ENCODE results near the gene MSTN. TPM values are rescaled to one million over a fixed set of nuclear protein-coding genes. Genes with fewer than 3 reads are reported as not detected.

MSTN gene
- total and polyA plus RNA-seq, 2 experiments from 2014 or later = 0.21 TPM; not detected in 1

DNA sequence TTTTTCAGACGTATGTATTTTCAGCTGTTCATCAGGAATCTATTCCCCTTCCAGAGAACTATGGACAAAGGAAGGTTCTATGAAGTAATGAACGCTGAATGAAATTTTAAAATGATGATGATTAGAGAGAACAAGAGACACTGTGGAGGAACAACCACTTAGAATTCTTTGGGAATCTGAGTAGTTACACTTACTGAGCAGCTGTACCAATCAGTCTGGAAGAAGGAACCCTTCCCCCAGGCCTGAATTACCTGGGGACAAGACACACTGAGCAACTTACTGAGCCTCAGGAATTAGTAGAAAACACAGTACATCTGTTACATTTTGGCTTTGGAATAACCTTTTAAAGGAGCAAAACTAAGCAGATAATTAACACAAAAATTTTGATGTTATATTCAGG, 1.9 kb downstream of the MSTN start (continued):
- TF ChIP-seq, protein P1, sequence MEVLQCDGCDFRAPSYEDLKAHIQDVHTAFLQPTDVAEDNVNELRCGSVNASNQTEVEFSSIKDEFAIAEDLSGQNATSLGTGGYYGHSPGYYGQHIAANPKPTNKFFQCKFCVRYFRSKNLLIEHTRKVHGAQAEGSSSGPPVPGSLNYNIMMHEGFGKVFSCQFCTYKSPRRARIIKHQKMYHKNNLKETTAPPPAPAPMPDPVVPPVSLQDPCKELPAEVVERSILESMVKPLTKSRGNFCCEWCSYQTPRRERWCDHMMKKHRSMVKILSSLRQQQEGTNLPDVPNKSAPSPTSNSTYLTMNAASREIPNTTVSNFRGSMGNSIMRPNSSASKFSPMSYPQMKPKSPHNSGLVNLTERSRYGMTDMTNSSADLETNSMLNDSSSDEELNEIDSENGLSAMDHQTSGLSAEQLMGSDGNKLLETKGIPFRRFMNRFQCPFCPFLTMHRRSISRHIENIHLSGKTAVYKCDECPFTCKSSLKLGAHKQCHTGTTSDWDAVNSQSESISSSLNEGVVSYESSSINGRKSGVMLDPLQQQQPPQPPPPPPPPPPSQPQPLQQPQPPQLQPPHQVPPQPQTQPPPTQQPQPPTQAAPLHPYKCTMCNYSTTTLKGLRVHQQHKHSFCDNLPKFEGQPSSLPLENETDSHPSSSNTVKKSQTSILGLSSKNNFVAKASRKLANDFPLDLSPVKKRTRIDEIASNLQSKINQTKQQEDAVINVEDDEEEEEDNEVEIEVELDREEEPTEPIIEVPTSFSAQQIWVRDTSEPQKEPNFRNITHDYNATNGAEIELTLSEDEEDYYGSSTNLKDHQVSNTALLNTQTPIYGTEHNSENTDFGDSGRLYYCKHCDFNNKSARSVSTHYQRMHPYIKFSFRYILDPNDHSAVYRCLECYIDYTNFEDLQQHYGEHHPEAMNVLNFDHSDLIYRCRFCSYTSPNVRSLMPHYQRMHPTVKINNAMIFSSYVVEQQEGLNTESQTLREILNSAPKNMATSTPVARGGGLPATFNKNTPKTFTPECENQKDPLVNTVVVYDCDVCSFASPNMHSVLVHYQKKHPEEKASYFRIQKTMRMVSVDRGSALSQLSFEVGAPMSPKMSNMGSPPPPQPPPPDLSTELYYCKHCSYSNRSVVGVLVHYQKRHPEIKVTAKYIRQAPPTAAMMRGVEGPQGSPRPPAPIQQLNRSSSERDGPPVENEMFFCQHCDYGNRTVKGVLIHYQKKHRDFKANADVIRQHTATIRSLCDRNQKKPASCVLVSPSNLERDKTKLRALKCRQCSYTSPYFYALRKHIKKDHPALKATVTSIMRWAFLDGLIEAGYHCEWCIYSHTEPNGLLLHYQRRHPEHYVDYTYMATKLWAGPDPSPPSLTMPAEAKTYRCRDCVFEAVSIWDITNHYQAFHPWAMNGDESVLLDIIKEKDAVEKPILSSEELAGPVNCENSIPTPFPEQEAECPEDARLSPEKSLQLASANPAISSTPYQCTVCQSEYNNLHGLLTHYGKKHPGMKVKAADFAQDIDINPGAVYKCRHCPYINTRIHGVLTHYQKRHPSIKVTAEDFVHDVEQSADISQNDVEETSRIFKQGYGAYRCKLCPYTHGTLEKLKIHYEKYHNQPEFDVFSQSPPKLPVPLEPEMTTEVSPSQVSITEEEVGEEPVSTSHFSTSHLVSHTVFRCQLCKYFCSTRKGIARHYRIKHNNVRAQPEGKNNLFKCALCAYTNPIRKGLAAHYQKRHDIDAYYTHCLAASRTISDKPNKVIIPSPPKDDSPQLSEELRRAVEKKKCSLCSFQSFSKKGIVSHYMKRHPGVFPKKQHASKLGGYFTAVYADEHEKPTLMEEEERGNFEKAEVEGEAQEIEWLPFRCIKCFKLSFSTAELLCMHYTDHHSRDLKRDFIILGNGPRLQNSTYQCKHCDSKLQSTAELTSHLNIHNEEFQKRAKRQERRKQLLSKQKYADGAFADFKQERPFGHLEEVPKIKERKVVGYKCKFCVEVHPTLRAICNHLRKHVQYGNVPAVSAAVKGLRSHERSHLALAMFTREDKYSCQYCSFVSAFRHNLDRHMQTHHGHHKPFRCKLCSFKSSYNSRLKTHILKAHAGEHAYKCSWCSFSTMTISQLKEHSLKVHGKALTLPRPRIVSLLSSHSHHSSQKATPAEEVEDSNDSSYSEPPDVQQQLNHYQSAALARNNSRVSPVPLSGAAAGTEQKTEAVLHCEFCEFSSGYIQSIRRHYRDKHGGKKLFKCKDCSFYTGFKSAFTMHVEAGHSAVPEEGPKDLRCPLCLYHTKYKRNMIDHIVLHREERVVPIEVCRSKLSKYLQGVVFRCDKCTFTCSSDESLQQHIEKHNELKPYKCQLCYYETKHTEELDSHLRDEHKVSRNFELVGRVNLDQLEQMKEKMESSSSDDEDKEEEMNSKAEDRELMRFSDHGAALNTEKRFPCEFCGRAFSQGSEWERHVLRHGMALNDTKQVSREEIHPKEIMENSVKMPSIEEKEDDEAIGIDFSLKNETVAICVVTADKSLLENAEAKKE (CRISPR knock-in tag; IDR thresholded peaks at IDR 0.05) = no peak
- TF ChIP-seq EZH2 (IDR thresholded peaks at IDR 0.05; ENCODE audit: low read depth, unreplicated experiment) = no peak

DNA sequence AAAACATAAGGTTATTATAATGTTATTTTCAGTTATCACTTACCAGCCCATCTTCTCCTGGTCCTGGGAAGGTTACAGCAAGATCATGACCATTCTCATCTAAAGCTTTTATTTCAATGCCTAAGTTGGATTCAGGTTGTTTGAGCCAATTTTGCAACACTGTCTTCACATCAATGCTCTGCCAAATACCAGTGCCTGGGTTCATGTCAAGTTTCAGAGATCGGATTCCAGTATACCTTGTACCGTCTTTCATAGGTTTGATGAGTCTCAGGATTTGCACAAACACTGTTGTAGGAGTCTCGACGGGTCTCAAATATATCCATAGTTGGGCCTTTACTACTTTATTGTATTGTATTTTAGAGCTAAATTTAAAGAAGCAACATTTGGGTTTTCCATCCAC, 2.5 kb downstream of the MSTN start:
- Mint-ChIP-seq H3K27ac (no peak overlapping the region), H3K9me3 (no peaks in the 10 kb centered on the region), H3K4me3 (no peak overlapping the region), H3K4me1 (no peaks in the 10 kb centered on the region), H3K27me3 (ENCODE audit: insufficient read depth, low read depth, poor library complexity) (no peaks in the 10 kb centered on the region), H3K36me3 (ENCODE audit: low read depth) (no peaks in the 10 kb centered on the region)
- no peaks in the 10 kb centered on the region for H3F3A ChIP-seq (replicated peaks; ENCODE audit: low read depth)
- H3K79me2 ChIP-seq (replicated peaks; ENCODE audit: insufficient read depth) = no peaks in the 10 kb centered on the region
- H3K4me3 ChIP-seq = no peak overlapping the region
- H3K27me3 ChIP-seq (ENCODE audit: insufficient read depth) = no peaks in the 10 kb centered on the region
- DNase-seq (ENCODE audit: low spot score) (no peak), ATAC-seq (no peak)
- no peak overlapping the region for H3K4me2 ChIP-seq
- H3K36me3 ChIP-seq (ENCODE audit: insufficient read depth) = no peaks in the 10 kb centered on the region
- H3K9me2 ChIP-seq (ENCODE audit: insufficient read depth) = no peaks in the 10 kb centered on the region
- TF ChIP-seq STAT1 (IDR thresholded peaks at IDR 0.05; ENCODE audit: unreplicated experiment) (no peak), NANOG (IDR thresholded peaks at IDR 0.05; ENCODE audit: borderline replicate concordance) (no peak), CREB1 (CRISPR knock-in tag; IDR thresholded peaks at IDR 0.05; ENCODE audit: low read depth) (no peak)
- TF ChIP-seq, protein P2, sequence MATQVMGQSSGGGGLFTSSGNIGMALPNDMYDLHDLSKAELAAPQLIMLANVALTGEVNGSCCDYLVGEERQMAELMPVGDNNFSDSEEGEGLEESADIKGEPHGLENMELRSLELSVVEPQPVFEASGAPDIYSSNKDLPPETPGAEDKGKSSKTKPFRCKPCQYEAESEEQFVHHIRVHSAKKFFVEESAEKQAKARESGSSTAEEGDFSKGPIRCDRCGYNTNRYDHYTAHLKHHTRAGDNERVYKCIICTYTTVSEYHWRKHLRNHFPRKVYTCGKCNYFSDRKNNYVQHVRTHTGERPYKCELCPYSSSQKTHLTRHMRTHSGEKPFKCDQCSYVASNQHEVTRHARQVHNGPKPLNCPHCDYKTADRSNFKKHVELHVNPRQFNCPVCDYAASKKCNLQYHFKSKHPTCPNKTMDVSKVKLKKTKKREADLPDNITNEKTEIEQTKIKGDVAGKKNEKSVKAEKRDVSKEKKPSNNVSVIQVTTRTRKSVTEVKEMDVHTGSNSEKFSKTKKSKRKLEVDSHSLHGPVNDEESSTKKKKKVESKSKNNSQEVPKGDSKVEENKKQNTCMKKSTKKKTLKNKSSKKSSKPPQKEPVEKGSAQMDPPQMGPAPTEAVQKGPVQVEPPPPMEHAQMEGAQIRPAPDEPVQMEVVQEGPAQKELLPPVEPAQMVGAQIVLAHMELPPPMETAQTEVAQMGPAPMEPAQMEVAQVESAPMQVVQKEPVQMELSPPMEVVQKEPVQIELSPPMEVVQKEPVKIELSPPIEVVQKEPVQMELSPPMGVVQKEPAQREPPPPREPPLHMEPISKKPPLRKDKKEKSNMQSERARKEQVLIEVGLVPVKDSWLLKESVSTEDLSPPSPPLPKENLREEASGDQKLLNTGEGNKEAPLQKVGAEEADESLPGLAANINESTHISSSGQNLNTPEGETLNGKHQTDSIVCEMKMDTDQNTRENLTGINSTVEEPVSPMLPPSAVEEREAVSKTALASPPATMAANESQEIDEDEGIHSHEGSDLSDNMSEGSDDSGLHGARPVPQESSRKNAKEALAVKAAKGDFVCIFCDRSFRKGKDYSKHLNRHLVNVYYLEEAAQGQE (IDR thresholded peaks at IDR 0.05; ENCODE audit: unreplicated experiment) = no peak
- no peaks in the 10 kb centered on the region for H3K4me1 ChIP-seq (ENCODE audit: insufficient read depth)
- H3K27ac ChIP-seq (ENCODE audit: low read depth) = no peak overlapping the region
- H4K20me1 ChIP-seq (replicated peaks; ENCODE audit: insufficient read depth) = no peaks in the 10 kb centered on the region
- no peak overlapping the region for H2AFZ ChIP-seq

All from GM23338 (cell line).